HepG2 (cell line): ENCODE results near the gene DLX1. TPM values are rescaled to one million over a fixed set of nuclear protein-coding genes. Genes with fewer than 3 reads are reported as not detected.
A peak's percentile ranks its signal among the peaks of the same experiment; 100 is the strongest.

Experiments used
- FOXK1 ChIP-seq: sonication (generic); formaldehyde crosslinking; IDR thresholded peaks from 2 replicates; pipeline ENCODE4 v1.4.0; 2020; ENCODE audit warnings: low read depth, missing genetic modification reagents, borderline replicate concordance
- KIAA2018 ChIP-seq: sonication (generic); formaldehyde crosslinking; IDR thresholded peaks from 2 replicates; pipeline ENCODE4 v1.5.0; 2020; ENCODE audit warnings: mild to moderate bottlenecking, missing genetic modification reagents, borderline replicate concordance
- PAF1 ChIP-seq: IDR thresholded peaks from 2 replicates; pipeline ENCODE4 v1.6.1; 2016; ENCODE audit warnings: missing genetic modification reagents, missing compliant biosample characterization
- PHB2 ChIP-seq: fragments of 450-650 bp; IDR thresholded peaks from 2 replicates; pipeline ENCODE4 v1.6.1; 2018; ENCODE audit not compliant: partially characterized antibody
- POLR2AphosphoS5 ChIP-seq: IDR thresholded peaks from 2 replicates; pipeline ENCODE4 v1.6.1; 2012; ENCODE audit warnings: low read depth, low read length
- RFXAP ChIP-seq: sonication (generic); formaldehyde crosslinking; IDR thresholded peaks from 2 replicates; pipeline ENCODE4 v1.4.0; 2020; ENCODE audit warnings: missing genetic modification reagents, borderline replicate concordance
- ZNF501 ChIP-seq: sonication (generic); formaldehyde crosslinking; IDR thresholded peaks from 2 replicates; pipeline ENCODE4 v1.5.1; 2020; ENCODE audit warnings: mild to moderate bottlenecking, moderate library complexity, missing genetic modification reagents
- ZNF607 ChIP-seq: sonication (generic); formaldehyde crosslinking; IDR thresholded peaks from 2 replicates; pipeline ENCODE4 v1.5.1; 2020; ENCODE audit warnings: missing genetic modification reagents, mild to moderate bottlenecking, borderline replicate concordance
- ZNF609 ChIP-seq: sonication (generic); formaldehyde crosslinking; IDR thresholded peaks from 2 replicates; pipeline ENCODE4 v1.4.0; 2020; ENCODE audit warnings: mild to moderate bottlenecking, missing genetic modification reagents, borderline replicate concordance
- ZNF639 ChIP-seq: conservative IDR thresholded peaks from 2 replicates; pipeline ENCODE4 v1.6.1; 2018; ENCODE audit warnings: missing genetic modification reagents
- polyA plus RNA-seq, 8 experiments: library from polyadenylated mRNA; depleted of rRNA in 3 of 8; stranded (reverse) in 7 of 8; unstranded in 1 of 8; fragments of >200 nt; fragmentation: Illumina TruSeq in 4 of 8; extraction: Trizol in 4 of 8; gene quantifications; 2 replicates each; pipeline versions ENCODE4 v1.2.1 to v1.2.3, GENCODE V29; 2011 to 2016; ENCODE audit warnings: low read depth in 4 of 8, missing spikeins in 1 of 8, mixed read lengths in 1 of 8; ENCODE audit not compliant: insufficient read depth in 1 of 8
- total RNA-seq, 5 experiments: library from RNA; depleted of rRNA; stranded (reverse); fragments of >200 nt; fragmentation: Illumina TruSeq; extraction: Trizol; gene quantifications; 2 replicates each; pipeline ENCODE4 v1.2.3, GENCODE V29; 2016; ENCODE audit warnings: low read depth in 1 of 5
- TF ChIP-seq, protein P1 (sequence below): sonication (generic); formaldehyde crosslinking; conservative IDR thresholded peaks from 2 replicates; pipeline ENCODE4 v1.8.0; 2022; ENCODE audit warnings: mild to moderate bottlenecking, moderate library complexity, missing genetic modification reagents

Gene DLX1
- total and polyA plus RNA-seq, 2 of the 13 experiments (the other 11 are each of a cell fraction or from before 2014, with no cell fraction given), result 0.18 to 0.86 TPM

DNA sequence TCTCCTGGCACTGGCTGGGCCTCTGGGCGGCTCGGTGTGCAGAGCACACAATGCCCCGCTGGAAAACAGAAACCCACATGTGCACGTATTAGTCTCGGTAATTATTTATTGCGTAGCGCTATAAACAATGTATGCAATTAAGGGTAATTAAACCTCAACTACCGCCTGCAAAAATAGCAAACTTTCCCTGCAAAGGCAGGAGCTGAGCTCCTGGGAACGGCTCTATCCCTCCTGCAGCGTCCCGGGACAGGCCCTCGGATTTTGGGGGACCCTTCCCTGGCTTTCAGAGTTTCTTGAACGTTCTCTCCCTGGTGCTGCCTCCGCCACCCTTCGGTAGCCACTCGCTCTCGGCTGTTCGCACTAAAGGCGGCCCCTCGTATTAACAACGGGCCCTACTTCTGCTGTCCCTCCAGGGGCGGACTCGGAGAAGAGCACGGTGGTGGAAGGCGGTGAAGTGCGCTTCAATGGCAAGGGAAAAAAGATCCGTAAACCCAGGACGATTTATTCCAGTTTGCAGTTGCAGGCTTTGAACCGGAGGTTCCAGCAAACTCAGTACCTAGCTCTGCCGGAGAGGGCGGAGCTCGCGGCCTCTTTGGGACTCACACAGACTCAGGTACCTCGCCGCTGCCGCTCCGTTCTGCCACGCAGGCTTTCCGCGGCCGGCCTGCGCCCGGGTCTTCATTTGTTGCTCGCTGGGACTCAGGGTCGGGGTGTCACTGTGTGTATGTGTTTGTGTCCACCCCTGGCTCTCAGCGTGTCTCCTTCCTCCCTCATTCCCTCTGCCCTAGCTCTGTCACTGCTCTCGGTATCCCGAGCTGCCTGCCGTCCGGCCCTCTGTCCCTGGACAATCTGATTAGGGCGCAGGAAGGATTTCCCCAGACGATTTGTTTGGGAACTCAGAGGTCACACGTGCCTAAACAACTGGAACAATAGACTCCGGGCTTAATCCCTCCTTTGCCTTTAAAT is 1.2 kb downstream of the DLX1 start (continued):
- TF ChIP-seq KIAA2018 (CRISPR knock-in tag) (no peak), ZNF607 (0 out of 2 replicates have a peak, but pooled peaks have one; percentile 54), ZNF609 (no peak), RFXAP (peak; percentile 47; the same call in 1 of the 2 replicates), PAF1 (CRISPR knock-in tag) (no peak), POLR2AphosphoS5 (no peak), ZNF639 (CRISPR knock-in tag) (no peak), ZNF501 (CRISPR knock-in tag) (peak; percentile 43; the same call in 1 of the 2 replicates), PHB2 (no peak), FOXK1 (no peak)
- TF ChIP-seq, protein P1, sequence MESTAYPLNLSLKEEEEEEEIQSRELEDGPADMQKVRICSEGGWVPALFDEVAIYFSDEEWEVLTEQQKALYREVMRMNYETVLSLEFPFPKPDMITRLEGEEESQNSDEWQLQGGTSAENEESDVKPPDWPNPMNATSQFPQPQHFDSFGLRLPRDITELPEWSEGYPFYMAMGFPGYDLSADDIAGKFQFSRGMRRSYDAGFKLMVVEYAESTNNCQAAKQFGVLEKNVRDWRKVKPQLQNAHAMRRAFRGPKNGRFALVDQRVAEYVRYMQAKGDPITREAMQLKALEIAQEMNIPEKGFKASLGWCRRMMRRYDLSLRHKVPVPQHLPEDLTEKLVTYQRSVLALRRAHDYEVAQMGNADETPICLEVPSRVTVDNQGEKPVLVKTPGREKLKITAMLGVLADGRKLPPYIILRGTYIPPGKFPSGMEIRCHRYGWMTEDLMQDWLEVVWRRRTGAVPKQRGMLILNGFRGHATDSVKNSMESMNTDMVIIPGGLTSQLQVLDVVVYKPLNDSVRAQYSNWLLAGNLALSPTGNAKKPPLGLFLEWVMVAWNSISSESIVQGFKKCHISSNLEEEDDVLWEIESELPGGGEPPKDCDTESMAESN (CRISPR knock-in tag), result no peak
